Type B pancreatic cell (in vitro differentiated cells): ENCODE data around the gene RBM17. TPM values are rescaled to one million over a fixed set of nuclear protein-coding genes. Genes with fewer than 3 reads are reported as not detected.
"Not testable (repeated sequence)": the region's sequence is repeated elsewhere in the genome, so short reads cannot be mapped to it uniquely, and the experiment has no call there.

ENCODE experiments used
- DNase-seq: peaks from one replicate; pipeline ENCODE4 v3.0.0; 2021; ENCODE audit warnings: mixed read lengths; ENCODE audit not compliant: unreplicated experiment; ENCODE audit errors: extremely low spot score
- H3K27ac Mint-ChIP-seq: 2 replicates; pipeline ENCODE4 v1.8.0; 2021; ENCODE audit warnings: mild to moderate bottlenecking, mixed read lengths
- H3K27me3 Mint-ChIP-seq: 2 replicates; pipeline ENCODE4 v1.8.0; 2021; ENCODE audit warnings: mixed read lengths
- H3K36me3 Mint-ChIP-seq: 2 replicates; pipeline ENCODE4 v1.8.0; 2021; ENCODE audit warnings: mixed read lengths
- H3K4me1 Mint-ChIP-seq: one replicate; pipeline ENCODE4 v1.8.0; 2021; ENCODE audit warnings: mixed read lengths; ENCODE audit not compliant: unreplicated experiment
- H3K4me3 Mint-ChIP-seq: 2 replicates; pipeline ENCODE4 v1.8.0; 2021; ENCODE audit warnings: mild to moderate bottlenecking, mixed read lengths
- H3K9me3 Mint-ChIP-seq: 2 replicates; pipeline ENCODE4 v1.8.0; 2021; ENCODE audit warnings: mixed read lengths
- total RNA-seq: library from RNA; stranded (reverse); gene quantifications from 2 replicates; pipeline ENCODE4 v1.2.1, GENCODE V29; 2021; ENCODE audit warnings: low replicate concordance
- TF ChIP-seq, protein P1 (sequence below): fragments of 200-600 bp; sonication (generic); conservative IDR thresholded peaks from 2 replicates; pipeline ENCODE4 v1.5.0; 2021; ENCODE audit warnings: antibody characterized with exemption, mild to moderate bottlenecking

Gene RBM17
- total RNA-seq, 1 donor from 2014 or later, result 105 TPM

DNA sequence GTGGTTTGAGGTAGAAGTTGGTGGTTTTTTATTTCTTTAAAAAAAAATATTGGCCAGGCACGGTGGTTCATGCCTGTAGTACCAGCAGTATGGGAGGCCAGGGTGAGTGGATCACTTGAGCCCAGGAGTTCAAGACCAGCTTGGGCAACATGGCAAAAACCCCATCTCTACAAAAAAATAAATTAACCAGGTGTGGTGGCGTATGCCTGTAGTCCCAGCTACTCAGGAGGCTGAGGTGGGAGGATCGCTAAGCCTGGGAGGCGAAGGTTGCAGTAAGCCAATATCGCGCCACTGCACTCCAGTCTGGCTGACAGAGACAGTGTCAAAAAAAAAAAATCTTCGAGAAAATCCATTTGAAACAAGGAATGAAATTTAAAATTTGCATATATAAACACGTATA lies 27.8 kb upstream of the RBM17 start:
- Mint-ChIP-seq H3K4me1 (no peaks in the 10 kb centered on the region), H3K4me3 (no peak overlapping the region), H3K27me3 (peaks cover 17% of the 10 kb centered on the region), H3K27ac (no peak overlapping the region), H3K9me3 (peaks cover 4% of the 10 kb centered on the region), H3K36me3 (no peaks in the 10 kb centered on the region)
- TF ChIP-seq, protein P1, sequence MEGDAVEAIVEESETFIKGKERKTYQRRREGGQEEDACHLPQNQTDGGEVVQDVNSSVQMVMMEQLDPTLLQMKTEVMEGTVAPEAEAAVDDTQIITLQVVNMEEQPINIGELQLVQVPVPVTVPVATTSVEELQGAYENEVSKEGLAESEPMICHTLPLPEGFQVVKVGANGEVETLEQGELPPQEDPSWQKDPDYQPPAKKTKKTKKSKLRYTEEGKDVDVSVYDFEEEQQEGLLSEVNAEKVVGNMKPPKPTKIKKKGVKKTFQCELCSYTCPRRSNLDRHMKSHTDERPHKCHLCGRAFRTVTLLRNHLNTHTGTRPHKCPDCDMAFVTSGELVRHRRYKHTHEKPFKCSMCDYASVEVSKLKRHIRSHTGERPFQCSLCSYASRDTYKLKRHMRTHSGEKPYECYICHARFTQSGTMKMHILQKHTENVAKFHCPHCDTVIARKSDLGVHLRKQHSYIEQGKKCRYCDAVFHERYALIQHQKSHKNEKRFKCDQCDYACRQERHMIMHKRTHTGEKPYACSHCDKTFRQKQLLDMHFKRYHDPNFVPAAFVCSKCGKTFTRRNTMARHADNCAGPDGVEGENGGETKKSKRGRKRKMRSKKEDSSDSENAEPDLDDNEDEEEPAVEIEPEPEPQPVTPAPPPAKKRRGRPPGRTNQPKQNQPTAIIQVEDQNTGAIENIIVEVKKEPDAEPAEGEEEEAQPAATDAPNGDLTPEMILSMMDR, result no peak
- DNase-seq, result no peak

DNA sequence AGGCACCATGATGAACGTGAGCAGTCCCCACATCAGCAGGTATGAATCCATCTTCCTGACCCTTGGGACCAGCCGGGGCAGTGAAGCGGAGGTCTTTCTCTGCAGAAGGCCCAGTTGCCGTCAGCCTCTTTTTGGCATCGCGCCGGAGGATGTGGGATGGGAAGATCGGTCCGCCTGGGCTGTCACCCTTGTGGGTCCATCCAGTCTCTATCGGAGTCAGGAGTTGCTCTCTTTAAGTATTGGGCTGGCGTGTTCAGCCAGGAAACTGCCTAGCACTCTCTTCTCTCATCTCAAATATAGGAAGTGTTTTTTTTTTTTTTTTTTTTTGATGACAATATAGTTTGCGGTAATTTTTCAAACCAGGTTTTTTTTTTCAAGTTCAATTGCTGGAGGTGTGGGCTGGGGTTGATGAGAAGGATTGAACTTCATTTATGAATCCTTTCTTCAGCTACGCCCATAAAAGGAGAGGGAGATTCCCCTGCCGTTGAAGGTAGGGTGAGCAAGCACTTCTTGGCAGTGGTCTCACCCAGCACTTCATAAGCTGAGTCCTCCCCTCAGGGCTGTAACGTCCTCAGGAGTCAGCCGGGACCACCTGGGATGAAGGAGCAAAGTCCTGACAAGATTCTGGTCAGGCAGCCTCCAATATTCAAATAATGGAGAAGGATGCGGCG lies 26.6 kb upstream of the RBM17 start, which contains the start of gene IL2RA:
Gene IL2RA (minus strand): TSS at position 267 of the 671 bp plus-strand sequence. CDS start 216 bp downstream, at position 51.
- Mint-ChIP-seq H3K9me3 (peaks cover 4% of the 10 kb centered on the region), H3K4me1 (no peaks in the 10 kb centered on the region), H3K27ac (no peak within 1 kb of the TSS), H3K36me3 (no peaks in the 10 kb centered on the region), H3K4me3 (no peak within 1 kb of the TSS), H3K27me3 (peaks cover 18% of the 10 kb centered on the region)
- DNase-seq, result no peak
- TF ChIP-seq, protein P1, result no peak

DNA sequence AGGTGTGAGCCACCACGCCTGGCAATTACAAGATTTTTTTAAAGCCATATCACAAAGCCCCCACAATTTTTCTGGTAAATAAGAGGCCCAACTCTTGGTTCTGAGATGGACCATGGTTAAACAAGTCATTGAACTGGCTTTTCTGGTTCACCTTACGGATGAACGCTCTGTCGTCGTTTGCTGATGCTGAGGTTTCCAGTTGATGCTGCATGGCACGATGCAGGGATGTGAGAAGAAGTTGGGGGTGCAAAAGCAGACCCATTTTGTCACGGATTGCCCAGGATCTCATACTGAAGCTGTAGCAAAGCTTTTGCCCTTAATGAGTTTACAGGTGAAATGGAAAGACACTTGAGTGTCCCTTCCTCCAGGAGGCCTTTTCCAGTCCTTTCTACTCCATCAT lies 24.7 kb upstream of the RBM17 start:
- Mint-ChIP-seq H3K27ac (no peak overlapping the region), H3K36me3 (no peaks in the 10 kb centered on the region), H3K4me1 (no peaks in the 10 kb centered on the region), H3K27me3 (peaks cover 18% of the 10 kb centered on the region), H3K9me3 (peaks cover 4% of the 10 kb centered on the region), H3K4me3 (no peak overlapping the region)
- TF ChIP-seq, protein P1, result no peak
- no peak for DNase-seq

DNA sequence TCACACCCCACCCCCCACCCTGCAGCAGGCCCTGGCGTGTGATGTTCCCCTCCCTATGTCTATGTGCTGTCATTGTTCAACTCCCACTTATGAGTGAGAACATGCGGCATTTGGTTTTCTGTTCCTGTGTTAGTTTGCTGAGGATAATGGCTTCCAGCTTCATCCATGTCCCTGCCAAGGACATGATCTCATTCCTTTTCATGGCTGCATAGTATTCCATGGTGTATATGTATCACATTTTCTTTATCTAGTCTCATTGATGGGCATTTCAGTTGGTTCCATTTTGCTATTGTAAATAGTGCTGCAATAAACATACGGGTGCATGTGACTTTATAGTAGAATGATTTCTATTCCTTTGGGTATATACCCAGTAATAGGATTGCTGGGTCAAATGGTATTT lies 24.1 kb upstream of the RBM17 start:
- H3K9me3 Mint-ChIP-seq, H3K27ac Mint-ChIP-seq, H3K36me3 Mint-ChIP-seq, H3K4me3 Mint-ChIP-seq, H3K4me1 Mint-ChIP-seq, DNase-seq: not testable (repeated sequence)
- peaks cover 14% of the 10 kb centered on the region for H3K27me3 Mint-ChIP-seq

DNA sequence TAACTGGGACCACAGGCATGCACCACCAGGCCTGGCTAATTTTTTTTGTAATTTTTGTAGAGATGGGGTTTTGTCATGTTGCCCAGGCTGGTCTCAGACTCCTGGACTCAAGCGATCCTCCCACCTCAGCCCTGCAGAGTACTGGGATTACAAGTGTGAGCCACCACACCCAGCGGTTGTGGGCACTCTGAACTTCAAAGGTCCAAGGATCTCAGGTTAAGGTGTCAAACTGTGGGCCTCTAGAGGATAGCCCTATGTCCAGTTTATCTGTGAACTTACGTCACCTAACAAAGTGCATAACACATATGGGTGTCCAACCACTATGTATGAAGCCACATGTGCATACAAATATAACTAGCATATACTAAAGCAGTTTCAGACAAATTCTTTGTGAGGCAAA lies 23.4 kb upstream of the RBM17 start:
- no peaks in the 10 kb centered on the region for H3K36me3 Mint-ChIP-seq
- no peaks in the 10 kb centered on the region for H3K9me3 Mint-ChIP-seq

DNA sequence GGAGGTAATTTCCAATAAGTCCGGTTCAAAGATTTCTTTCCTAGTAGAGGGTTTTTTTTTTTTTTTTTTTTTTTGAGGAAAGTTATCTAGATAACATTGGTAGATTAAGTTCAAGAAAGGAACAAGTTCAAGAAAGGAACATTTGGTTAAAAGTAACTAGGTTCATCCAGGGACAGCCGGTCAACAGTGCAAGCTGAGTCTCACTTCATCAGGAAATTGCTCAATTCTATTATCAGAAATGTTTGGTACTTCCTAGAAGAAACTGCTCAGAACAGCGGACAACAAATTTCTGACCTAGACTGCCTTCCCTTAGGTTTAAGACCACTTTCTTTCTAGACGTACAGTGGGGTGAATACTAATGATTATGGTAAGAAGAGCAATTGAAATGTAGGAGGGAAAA lies 23.0 kb upstream of the RBM17 start:
- Mint-ChIP-seq H3K27me3 (peaks cover 16% of the 10 kb centered on the region), H3K9me3 (no peaks in the 10 kb centered on the region), H3K27ac (no peak overlapping the region), H3K4me1 (no peaks in the 10 kb centered on the region), H3K36me3 (no peaks in the 10 kb centered on the region), H3K4me3 (no peak overlapping the region)
- TF ChIP-seq, protein P1, result no peak
- no peak for DNase-seq

More for the DNA sequence above, 23.4 kb upstream of the RBM17 start:
- Mint-ChIP-seq H3K4me3 (no peak overlapping the region), H3K27me3 (peaks cover 13% of the 10 kb centered on the region), H3K4me1 (no peaks in the 10 kb centered on the region), H3K27ac (no peak overlapping the region)
- TF ChIP-seq, protein P1, result no peak
- DNase-seq, result no peak
